ENCODE measurements around the gene NDUFS5. TPM values are rescaled to one million over a fixed set of nuclear protein-coding genes. Genes with fewer than 3 reads are reported as not detected.

Gene NDUFS5
- total and polyA plus RNA-seq, 10 of the 15 experiments (the other 5 are each of a cell fraction or from before 2014, with no cell fraction given) = 240 to 1,578 (median 831) TPM

DNA sequence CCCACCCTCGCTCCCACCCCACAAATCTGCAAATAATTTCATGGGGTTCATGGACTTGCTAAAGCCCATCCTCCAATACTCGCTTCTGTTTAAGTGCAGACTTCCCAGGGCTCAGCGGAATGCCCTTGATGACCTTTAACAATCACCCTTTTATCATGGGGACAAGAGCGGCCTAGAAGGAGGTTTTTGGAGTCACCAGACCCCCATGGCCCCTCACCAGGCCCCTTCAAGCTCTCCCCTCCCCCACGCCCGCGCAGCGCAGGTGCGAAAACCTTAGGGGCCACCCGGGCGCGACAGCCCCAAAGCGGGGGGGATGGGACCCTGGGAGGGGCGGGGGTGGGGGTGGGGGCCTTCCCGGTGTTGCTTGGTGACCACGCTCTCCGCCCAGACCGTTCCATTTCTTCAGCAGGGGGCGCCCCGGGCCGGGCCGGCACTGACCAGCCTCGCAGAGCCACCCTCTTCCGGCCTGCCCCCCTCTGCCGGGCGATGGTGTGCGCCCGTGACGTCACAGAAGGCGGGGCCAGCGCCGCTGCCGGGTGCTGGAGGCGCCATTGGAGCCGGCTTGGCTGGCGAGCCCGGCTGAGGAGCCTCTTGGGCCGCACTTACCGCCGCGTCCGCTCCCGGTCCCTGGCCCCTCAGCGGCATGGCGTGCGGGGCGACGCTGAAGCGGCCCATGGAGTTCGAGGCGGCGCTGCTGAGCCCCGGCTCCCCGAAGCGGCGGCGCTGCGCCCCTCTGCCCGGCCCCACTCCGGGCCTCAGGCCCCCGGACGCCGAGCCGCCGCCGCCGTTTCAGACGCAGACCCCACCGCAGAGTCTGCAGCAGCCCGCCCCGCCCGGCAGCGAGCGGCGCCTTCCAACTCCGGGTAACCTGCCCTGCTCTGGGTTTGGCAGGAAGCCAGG lies 35.2 kb upstream of the NDUFS5 start, which contains the start of gene AKIRIN1 (continued):
- TF ChIP-seq, protein P1, sequence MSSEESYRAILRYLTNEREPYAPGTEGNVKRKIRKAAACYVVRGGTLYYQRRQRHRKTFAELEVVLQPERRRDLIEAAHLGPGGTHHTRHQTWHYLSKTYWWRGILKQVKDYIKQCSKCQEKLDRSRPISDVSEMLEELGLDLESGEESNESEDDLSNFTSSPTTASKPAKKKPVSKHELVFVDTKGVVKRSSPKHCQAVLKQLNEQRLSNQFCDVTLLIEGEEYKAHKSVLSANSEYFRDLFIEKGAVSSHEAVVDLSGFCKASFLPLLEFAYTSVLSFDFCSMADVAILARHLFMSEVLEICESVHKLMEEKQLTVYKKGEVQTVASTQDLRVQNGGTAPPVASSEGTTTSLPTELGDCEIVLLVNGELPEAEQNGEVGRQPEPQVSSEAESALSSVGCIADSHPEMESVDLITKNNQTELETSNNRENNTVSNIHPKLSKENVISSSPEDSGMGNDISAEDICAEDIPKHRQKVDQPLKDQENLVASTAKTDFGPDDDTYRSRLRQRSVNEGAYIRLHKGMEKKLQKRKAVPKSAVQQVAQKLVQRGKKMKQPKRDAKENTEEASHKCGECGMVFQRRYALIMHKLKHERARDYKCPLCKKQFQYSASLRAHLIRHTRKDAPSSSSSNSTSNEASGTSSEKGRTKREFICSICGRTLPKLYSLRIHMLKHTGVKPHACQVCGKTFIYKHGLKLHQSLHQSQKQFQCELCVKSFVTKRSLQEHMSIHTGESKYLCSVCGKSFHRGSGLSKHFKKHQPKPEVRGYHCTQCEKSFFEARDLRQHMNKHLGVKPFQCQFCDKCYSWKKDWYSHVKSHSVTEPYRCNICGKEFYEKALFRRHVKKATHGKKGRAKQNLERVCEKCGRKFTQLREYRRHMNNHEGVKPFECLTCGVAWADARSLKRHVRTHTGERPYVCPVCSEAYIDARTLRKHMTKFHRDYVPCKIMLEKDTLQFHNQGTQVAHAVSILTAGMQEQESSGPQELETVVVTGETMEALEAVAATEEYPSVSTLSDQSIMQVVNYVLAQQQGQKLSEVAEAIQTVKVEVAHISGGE (CRISPR knock-in tag; IDR thresholded peaks at IDR 0.05) = no peak
- TF ChIP-seq EP300 (IDR thresholded peaks at IDR 0.05; ENCODE audit: borderline replicate concordance in 1 of 2, control insufficient read depth in 1 of 2, low read depth in 2 of 2, low read length in 2 of 2) (no peak), RELA (IDR thresholded peaks at IDR 0.05; ENCODE audit: borderline replicate concordance, partially characterized antibody) (peak; percentile 77), ZNF207 (IDR thresholded peaks at IDR 0.05; ENCODE audit: borderline replicate concordance) (peak; percentile 92), HDAC6 (IDR thresholded peaks at IDR 0.05; ENCODE audit: unreplicated experiment) (no peak), CHD1 (IDR thresholded peaks at IDR 0.05; ENCODE audit: low read depth, low read length) (peak; percentile 99), NFXL1 (IDR thresholded peaks at IDR 0.05; ENCODE audit: borderline replicate concordance) (peak; percentile 70; the same call in 1 of the 2 replicates), ZNF24 (IDR thresholded peaks at IDR 0.05) (no peak), NRF1 (conservative IDR thresholded peaks at IDR 0.05; ENCODE audit: low read depth, low read length) (0 out of 2 replicates have a peak, but pooled peaks have one; percentile 4), SMARCA5 (IDR thresholded peaks at IDR 0.05) (peak; percentile 75; the same call in 1 of the 2 replicates), FOXK2 (IDR thresholded peaks at IDR 0.05) (peak; percentile 96), KLF5 (IDR thresholded peaks at IDR 0.05; ENCODE audit: partially characterized antibody) (peak; percentile 98), SRF (IDR thresholded peaks at IDR 0.05; ENCODE audit: low read depth in 2 of 2, low read length in 2 of 2) (0 out of 4 replicates have a peak, but pooled peaks of 1 of the 2 experiments have one; percentile 4)
- TF ChIP-seq, protein P2, sequence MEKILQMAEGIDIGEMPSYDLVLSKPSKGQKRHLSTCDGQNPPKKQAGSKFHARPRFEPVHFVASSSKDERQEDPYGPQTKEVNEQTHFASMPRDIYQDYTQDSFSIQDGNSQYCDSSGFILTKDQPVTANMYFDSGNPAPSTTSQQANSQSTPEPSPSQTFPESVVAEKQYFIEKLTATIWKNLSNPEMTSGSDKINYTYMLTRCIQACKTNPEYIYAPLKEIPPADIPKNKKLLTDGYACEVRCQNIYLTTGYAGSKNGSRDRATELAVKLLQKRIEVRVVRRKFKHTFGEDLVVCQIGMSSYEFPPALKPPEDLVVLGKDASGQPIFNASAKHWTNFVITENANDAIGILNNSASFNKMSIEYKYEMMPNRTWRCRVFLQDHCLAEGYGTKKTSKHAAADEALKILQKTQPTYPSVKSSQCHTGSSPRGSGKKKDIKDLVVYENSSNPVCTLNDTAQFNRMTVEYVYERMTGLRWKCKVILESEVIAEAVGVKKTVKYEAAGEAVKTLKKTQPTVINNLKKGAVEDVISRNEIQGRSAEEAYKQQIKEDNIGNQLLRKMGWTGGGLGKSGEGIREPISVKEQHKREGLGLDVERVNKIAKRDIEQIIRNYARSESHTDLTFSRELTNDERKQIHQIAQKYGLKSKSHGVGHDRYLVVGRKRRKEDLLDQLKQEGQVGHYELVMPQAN (conservative IDR thresholded peaks at IDR 0.05) = peak; percentile 96
- TF ChIP-seq, protein P3, sequence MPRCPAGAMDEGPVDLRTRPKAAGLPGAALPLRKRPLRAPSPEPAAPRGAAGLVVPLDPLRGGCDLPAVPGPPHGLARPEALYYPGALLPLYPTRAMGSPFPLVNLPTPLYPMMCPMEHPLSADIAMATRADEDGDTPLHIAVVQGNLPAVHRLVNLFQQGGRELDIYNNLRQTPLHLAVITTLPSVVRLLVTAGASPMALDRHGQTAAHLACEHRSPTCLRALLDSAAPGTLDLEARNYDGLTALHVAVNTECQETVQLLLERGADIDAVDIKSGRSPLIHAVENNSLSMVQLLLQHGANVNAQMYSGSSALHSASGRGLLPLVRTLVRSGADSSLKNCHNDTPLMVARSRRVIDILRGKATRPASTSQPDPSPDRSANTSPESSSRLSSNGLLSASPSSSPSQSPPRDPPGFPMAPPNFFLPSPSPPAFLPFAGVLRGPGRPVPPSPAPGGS (IDR thresholded peaks at IDR 0.05; ENCODE audit: borderline replicate concordance, insufficient read depth, low read depth, low read length, poor library complexity, severe bottlenecking) = no peak
- TF ChIP-seq, protein P4, sequence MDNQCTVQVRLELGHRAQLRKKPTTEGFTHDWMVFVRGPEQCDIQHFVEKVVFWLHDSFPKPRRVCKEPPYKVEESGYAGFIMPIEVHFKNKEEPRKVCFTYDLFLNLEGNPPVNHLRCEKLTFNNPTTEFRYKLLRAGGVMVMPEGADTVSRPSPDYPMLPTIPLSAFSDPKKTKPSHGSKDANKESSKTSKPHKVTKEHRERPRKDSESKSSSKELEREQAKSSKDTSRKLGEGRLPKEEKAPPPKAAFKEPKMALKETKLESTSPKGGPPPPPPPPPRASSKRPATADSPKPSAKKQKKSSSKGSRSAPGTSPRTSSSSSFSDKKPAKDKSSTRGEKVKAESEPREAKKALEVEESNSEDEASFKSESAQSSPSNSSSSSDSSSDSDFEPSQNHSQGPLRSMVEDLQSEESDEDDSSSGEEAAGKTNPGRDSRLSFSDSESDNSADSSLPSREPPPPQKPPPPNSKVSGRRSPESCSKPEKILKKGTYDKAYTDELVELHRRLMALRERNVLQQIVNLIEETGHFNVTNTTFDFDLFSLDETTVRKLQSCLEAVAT (IDR thresholded peaks at IDR 0.05) = no peak
